Activated CD4-positive, alpha-beta T cell treated with anti-CD3 and anti-CD28 coated beads, Interleukin-2, Interleukin-6, amounts not matched to agents 100 ng/mL and 50 ng/mL, durations not matched to agents 16 hours and 8 hours (primary cell): Measurements from ENCODE around the gene MACROH2A1.

Experiments
- DNase-seq: peaks from one replicate; pipeline ENCODE4 v3.0.0-alpha.2; 2020

The MACROH2A1 gene

GRCh38 chr5:135396459-135397055 is 2.5 kb downstream of the MACROH2A1 start:
- DNase-seq: no peak

GRCh38 chr5:135395866-135396265 is 3.2 kb downstream of the MACROH2A1 start:
- DNase-seq: no peak

DNA sequence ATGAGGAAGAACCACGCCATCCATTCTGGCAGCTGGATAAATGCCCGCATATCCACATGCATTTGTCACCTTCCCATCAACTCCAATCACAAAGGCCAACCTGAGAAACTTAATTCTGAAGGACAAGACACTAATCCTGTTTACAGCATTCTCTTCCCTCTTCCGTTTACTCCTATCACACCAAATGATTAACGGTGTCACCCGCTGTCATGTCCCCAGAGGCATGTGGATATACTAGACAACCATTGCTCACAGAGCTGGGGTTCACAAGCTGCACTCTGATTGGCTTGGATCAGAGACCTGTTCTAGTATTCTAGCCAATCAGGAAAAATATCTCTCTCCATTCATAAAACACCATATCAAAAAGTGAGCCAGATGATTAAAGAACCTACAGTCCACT is 3.6 kb downstream of the MACROH2A1 start:
- no peak for DNase-seq

DNA sequence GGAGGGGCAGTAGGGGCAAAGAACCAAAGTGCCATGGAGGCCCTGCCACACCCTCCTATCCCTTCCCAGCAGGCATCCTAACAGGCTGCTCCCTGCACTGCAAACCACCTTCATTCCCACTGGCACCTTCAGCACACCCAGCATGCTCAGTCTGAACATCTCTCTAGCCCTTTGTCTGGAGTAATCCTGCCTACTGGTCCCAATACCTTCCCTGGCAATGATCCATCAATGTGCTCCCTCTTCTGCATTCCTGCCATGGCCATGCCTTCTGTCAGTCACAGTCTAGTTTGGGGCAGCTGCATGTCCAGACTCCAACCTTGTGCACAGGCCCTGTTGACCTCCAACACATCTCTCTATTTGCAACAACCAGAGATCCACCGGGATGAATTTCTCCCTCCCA is 4.9 kb downstream of the MACROH2A1 start:
- no peak for DNase-seq

DNA sequence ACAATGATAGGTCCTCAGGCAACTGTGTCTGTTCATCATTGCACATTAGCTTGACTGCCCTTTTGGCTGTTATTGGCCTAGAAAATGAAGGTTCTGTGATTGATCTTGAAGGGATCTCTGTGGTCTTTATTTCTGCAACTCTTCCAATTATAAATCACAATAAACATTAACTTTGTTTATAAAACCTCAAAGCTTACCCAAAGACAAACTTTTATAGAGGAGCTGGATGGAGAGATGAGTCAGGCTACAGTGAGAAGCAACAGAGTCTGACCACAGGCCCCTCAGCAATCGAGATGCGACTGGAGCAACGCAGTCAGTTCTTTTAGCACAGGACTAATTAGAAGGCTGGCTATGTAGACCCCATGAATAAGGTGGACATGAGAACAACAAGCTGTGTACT is 5.3 kb downstream of the MACROH2A1 start:
- DNase-seq: no peak

GRCh38 chr5:135393229-135393628 is 5.8 kb downstream of the MACROH2A1 start:
- DNase-seq: no peak

DNA sequence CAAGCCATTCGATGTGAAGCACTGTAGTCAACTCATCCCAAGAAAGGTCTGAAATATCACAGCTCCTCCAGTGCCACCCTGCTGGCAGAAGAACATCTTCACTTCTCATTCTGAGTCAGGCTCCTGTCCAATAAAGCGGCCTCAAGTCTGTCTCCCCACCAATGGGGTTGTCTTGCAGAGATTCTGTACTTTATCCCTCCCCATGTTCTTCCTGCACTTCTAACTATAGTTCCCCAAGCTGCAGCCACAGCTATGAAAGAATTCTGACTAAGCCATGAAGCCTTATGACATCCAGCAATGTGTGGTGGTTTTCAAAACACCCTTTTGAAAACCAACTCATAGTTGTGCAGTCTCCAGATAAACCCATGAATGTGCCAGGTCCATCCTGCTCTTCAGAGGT is 6.8 kb downstream of the MACROH2A1 start:
- peak; percentile 80 for DNase-seq

DNA sequence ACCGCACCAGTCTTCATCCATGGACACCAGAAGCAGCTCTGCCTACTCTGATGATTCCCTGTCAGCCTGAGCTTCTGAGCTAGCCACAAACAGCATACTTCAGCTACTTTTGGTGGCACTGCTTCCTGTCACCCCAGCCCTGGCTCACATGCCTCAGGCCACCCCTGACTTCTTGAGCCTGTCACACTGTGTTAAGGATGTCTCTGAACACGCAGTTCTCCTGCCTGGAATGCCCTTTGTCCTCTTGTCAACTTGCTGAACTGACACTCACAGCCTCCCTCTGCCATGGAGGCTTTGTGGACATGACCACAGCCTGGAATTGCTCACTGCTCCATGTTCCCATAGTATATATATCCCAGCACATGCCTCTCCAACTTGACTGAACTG is 7.2 kb downstream of the MACROH2A1 start:
- peak; percentile 25 for DNase-seq

DNA sequence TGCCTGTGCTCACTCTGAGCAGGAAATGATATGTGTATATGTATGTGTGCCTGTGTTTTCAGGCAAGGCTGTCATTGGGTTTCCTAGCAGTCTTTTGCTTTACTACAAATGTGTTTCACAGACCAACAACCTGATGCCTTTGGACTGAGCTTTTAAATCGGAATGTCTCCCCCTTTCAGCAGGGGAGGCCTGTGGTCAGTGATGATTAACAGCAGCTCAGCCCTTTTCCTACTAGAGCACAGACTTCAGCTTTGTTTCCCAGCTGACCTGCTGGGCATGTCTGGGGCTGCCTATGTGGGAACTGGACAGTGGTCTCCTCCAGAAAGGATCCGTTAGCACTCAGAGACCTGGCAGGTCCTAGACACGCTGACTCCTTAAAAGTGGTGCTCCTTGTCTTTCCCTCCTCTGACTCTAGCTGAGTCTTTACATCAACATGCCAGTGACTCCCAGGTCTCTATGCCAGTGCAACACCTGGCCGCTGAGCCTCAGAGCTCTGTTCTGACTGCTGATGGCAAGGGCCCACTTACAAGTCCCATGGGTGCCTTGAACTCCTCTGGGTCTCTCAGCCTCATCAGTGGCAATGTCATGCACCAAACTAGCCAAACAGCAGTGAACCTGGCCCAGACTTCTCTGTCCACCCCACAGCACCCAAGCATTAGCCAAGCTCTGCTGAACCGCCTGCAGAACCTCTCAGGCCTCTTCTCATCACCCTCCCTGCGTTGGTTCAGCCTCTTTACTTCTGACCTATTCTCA is 7.7 kb downstream of the MACROH2A1 start:
- no peak for DNase-seq

GRCh38 chr5:135388860-135389435 is 10.1 kb downstream of the MACROH2A1 start:
- no peak for DNase-seq

DNA sequence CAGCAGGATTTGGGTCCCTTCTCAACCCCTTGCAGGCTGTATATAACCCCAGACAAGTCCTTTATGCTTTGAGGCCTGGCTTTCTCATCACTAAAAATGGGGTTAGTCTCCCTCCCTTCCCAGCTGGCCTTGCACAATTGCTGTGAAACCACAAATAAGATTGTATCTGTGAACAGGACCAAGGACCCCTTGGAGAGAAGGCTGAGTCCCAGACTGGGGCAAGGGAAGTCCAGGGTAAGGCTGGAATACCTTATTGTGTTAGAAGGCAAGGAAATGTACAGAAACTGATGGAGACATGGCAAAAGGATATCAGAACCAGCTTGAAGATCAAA is 11.4 kb downstream of the MACROH2A1 start:
- no peak for DNase-seq

GRCh38 chr5:135386886-135387628 is 12.0 kb downstream of the MACROH2A1 start:
- no peak for DNase-seq

DNA sequence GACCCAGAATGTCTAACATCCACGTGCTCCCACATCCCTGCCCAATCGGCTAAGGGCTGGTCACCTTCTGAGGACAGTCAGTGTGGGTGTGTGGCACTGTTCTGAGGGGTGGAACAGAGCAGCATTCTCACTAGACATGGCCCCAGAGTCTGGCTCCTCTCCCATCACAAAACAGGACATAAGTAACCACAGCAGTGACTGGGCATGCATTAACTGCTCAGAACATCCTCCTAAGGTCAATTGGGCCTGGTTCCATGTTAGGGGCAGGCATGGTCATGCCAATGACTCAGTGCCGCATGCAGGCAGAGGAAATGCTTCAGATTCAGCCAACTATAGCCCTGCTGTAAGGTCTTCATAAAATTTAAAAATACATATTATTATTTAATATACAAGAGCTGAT is 12.9 kb downstream of the MACROH2A1 start:
- no peak for DNase-seq

GRCh38 chr5:135385576-135385975 is 13.5 kb downstream of the MACROH2A1 start:
- DNase-seq: no peak

- DNase-seq: no peak
Observed at GRCh38 chr5:135384898-135385297, 14.1 kb downstream of the MACROH2A1 start.

DNA sequence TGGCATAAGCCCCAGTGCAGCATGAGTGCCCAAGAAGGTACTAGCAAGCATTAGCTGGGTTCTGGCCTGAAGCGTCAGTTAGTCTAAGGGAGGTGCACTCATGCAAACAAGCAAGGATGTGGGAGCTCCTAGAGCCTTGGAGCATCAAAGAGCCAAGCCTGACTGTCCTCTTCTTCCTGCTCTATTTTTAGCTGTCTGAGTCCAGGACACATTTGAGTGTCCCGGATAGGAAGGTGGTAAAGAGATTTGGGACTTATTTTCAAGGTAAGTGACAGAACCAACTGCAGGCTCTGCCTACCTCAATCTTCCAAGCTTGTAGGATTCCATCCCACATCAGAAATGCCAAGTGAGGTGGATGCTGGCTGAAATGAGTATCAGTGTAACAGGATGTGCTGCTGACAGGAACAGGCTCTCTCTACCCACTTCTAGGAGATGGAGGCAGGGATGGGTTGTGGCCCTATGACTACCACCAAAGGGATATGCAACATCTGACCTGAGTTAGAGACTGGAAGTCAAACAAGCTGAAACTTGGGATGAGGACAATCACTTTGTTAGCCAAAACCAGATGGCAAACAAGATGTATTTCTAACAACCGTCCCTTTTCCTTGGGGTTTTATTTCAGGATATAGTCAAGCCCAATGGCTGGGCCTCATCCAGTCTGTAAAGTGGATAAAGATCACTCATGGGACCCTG is 15.1 kb downstream of the MACROH2A1 start:
- no peak for DNase-seq

- no peak for DNase-seq
Observed at GRCh38 chr5:135382981-135383380, 16.1 kb downstream of the MACROH2A1 start.

- no peak for DNase-seq
Observed at GRCh38 chr5:135382106-135382790, 16.8 kb downstream of the MACROH2A1 start.

DNA sequence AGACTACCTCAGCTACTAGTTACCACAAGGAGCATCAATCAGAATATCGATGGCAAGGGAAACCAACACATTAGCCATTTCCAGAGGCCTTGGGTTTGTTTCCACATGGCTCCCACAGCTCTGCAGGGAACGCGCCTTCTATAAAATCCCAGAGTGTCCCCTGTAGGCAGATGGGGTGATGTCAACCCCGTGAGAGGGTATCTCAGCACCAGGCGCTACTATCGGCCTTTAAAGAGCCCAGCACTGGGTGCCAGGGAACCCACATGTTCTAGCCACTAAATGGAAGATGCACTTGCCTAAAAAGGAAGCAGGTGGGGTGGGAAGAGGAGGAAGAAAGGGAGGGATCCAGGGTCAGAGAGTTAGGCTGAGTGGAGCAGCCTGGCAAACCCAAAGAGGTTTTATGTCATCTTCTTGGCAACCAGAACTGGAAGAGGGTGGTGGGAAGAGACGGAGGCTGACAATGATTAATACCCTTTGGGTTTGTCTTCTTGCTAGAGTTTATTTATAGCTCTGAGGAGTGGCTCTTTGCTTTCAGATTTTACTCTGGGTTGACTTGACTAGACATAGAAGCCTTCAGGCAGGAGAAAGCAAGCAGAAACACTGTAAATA is 19.9 kb downstream of the MACROH2A1 start:
- DNase-seq: no peak

GRCh38 chr5:135377751-135378680 is 21.0 kb downstream of the MACROH2A1 start:
- no peak for DNase-seq
